GM15510 (cell line): Measurements from ENCODE around the gene KRT8.

Experiments
- POLR2A ChIP-seq: IDR thresholded peaks from 3 replicates; pipeline ENCODE4 v1.6.1; 2011; ENCODE audit warnings: borderline replicate concordance; ENCODE audit not compliant: insufficient read length; ENCODE audit errors: extremely low read depth

The KRT8 gene

DNA sequence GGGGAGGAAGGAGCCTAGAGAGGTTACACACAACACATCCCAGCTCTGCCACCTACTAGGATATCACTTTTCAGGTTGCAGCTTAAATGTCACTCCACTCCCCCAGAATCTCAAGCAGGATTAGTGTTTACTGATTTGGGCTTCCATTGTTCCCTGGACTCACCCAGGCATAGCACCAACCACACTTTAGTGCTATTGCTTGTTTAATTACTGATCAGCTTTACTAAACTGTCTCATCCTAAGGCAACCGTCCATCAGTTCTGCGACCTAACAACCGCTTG, 38.0 kb upstream of the KRT8 start:
- TF ChIP-seq POLR2A, result no peak

DNA sequence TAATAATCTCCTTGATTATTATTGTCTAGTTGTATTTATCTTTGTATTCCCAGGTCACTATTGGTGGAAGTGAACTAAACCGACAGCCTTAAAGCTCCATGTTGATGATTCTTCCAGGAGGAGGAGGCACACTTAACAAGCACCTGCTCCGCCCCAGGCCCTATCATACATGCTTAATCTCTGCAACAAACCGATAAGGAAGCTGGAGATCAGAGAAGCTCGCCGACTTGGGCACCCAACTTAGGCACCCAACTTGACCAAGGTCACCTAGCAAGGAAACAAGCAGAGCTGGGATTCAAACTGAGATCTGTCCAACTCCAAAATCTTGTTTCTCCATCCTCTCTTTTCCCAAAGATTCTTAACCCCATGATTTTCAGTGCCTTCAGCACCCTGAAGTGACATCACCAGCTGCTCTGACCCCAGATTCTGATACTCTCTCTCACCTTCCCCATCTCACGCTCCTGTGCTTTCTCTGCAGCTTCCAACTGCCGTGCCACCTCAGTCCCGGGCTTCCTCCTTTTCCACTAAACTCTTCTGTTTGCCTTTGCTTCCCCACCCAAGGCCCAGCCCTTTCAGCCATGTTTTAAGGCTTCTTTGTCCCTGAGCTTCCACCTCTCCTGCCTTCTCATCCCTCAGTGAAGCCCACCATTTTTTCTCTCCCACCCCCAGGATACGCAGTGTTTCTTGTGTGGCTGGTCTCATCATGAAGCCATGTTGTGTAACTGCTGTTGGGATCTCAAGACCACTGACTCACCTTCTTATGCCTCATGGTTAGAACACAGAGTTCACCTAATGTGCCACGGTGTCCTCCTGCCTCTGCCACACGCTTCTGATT, 37.4 kb upstream of the KRT8 start:
- TF ChIP-seq POLR2A, result no peak

DNA sequence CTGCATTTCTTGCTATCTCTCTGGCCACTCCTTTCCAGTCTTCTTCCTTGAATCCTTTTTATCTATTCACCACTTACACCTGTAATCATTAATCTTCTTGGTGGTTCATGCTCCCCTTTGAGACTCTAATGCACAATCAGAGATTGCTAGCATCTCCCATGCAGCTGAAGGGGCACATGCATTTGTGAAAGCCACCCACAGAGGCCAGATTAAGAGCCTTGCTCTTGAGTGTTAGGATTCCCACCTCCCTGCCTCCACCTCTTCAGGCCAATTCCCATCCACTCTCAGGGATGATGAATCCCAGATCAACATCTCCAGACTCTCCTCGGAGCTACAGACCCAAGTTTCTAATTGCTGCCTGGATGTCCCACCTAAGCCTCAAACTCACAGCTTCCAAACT, 24.7 kb upstream of the KRT8 start:
- TF ChIP-seq POLR2A, result no peak

DNA sequence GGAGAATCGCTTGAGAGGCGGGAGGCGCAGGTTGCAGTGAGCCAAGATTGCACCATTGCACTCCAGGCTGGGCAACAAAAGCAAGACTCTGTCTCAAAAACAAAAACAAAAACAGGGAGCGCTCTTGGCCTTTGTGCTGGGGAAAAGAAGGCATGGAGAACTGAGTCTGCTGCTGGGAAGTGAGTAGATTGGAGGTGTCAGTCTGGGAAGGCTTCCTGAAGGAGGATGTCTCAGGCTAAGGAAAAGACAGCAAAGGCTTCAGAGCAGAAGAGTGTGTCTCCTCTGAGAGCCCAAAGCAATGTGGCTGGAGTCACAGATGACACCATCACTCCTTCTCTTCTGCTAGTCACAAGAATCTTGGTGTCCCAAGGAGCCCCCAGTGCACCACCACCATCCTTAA, 23.1 kb upstream of the KRT8 start:
- no peak for TF ChIP-seq POLR2A

DNA sequence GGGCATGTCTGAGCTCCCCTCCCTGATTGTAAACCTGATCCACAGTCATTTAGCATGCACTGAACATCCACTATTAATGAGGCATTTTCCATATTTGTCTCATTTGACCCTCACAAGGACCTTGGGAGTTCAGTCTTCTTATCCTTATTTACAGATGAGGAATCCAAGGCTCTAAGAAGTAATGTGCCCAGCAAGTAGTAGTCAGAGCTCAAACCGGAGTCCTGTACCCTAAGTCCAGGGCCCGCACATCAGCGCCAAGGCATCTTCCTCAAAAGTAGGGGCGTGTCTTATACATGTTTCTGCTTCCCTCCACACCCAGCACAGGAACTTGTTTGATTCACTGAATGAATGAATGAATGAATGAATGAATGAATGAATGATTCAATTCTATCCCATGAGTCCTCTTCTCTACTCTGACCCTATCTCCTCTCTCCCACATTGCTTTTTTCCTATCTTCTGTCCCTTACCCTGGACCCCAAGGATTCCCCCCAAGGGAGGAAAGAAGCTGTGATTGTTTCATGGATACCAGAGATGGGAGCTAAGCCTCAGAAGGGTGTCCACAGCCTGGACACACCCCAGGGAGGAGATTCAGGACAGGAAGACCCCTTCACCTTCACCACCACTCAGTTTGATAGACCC, 21.8 kb upstream of the KRT8 start:
- no peak for TF ChIP-seq POLR2A

DNA sequence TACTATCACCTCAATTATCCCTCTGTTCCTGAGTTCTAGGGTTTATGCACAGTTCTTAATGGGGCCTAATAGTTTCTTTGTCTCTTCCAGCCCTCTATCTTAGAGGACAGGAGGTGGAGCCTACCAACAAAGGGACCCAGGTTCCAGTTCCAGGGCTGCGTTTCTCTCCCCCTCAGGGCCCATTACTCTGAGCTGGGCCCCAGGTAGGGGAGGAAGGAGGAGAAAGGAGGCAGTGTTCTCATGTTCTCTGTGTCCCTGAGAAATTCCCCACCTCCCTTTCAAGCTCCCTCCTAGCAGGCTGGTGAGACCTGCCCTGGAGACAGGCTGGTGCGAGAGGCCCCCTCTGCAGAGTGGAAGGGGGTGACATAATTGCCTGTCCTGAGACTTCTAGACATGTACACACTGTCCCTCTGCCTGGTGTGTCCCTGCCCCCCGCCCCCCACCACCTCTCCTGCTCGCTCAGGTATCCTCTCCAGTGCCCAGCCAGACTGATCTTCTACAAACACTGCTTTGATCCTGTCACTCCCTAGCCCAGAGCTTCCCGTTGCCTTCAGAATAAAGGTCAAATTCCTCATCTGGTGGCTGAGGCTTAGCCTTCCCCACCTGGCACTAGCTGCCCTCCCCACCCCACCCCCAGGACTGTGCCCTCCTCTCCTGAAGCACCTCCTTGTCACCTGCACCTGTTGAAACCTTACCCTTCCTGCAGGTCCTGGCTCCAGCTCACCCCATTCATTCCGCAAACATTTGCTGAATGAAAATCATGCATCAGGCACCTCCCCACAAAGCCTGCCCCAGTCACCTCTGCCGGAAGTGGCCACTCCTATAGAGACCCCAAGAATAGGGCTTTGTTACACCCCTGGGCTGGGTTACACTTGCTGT, 21.1 kb upstream of the KRT8 start:
- no peak for TF ChIP-seq POLR2A

DNA sequence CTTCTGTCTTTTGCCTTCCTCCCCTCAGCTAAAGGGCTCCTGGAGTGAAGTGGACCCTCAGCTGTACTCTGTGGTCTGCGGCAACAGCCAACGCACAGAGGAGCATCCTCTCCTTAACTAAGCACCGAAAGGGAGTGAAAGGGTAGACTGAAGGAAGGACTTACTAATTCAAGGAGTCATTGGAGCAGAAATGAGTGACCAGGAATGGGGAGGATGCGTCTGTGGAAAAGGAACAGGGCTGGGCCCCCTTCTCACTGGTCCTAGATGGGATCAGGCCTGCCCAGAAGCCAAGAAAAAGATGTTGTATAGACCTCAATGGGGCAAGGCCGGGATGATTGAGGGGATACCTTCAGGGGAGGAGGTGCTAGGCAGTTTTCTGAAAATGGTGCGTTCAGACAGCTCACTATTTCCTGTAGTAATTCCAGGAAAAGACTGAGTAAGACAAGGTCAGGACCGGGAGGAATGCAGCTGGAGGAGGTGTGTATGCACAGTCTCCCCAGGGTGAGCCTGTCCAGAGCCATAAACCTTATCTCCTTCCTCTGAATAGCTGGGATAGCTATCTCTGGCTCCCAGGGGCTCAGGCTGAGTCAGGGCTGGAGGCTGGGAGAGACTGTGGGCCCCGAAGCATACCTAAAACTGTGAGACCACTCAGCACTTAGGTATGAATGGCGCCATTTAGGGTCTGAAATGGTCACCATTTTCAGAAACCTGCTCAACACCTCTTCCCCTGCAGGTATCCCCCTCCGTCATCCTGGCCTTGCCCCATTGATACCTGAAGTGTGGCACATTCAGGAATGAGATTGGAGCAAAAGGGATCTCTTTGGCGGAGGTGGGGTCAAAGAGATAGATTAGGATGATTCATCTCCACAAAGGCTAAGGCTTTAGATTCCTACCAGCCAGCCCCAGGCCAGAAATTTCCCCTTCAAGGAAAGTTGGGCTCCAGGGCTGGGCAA, 20.2 kb upstream of the KRT8 start:
- no peak for TF ChIP-seq POLR2A

DNA sequence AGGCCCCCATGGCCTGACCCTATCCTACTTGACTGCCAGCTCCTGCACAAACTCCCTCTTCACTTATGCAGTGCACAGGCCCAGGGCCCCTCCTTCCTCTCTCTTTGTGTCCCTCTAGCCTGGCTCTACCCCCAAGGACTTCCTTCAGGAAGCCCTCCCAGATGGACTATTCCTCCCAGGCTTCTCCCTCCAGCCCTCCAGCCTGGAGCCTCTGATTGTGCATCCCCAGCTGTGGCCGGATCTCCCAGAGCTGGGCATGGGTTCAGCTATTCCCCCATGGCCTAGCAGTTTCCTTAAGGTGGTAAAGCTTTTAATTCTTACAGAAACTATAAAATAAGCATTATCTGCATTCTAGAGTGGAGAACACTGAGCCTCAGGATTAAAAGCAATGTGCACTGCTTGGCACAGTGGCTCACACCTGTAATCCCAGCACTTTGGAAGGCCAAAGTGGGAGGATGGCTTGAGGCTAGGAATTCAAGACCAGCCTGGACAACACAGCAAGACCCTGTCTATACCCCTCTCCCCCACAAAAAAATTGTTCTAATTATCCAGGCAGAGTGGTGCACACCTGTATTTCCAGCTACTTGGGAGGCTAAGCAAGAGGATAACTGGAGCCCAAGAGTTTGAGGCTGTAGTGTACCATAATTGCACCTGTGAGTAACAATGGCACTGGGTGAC, 16.8 kb upstream of the KRT8 start:
- TF ChIP-seq POLR2A, result no peak

DNA sequence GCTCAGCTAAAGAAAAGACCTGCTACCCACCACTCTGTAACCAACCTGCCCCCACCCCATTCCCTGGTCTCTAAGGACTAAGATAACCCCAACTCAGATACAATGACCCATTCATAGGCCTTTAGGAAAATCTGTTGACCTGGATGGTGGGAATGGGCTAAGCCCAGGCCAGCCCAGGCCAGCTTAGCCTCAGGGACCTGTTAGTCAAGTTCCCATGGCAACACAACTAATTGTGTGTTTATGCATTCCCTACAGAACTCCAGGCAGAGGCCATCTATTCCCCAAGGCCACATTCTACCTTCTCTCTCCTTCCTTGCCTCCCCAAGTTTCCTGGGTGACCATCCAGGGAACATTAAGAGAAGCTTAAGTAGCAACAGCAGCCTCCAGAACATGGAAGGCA, 16.1 kb upstream of the KRT8 start:
- no peak for TF ChIP-seq POLR2A

DNA sequence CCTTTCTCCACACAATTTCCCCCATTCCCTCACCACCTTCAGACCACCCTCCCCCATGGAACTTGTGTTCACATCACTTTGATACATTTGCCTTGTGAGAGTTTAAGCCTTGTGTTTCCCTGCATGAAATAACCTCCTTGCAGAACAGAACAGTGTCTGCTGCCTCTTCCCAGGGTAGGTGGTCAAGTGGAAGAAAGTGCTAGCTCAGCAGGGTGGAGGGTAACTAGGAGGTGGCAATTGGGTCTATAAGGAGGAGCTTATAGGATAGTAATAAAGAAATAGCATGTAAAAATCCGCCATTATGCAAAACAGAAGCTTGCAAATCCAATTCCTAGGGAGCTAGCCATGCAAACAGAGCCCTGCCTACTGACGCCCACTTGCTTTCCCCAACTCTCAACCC, 13.9 kb upstream of the KRT8 start:
- no peak for TF ChIP-seq POLR2A

DNA sequence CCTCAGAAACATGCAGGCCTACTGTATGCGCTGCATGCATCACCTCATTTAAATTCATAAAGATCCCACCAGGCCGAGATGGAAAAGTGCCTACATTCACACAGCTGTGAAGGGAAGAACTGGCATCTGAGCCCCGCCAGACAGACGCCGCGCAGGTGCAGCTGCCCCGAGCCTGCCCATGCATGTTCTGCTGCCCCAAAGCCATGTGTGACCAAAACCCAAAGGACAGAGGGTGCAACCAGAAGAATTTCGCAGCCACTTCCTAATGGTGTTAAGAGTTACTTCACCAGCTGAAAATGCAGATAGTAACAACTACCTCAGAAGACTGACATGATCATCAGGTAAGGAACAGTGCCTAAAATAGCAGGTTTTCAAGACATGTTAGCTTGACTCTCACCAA, 13.5 kb upstream of the KRT8 start:
- no peak for TF ChIP-seq POLR2A

DNA sequence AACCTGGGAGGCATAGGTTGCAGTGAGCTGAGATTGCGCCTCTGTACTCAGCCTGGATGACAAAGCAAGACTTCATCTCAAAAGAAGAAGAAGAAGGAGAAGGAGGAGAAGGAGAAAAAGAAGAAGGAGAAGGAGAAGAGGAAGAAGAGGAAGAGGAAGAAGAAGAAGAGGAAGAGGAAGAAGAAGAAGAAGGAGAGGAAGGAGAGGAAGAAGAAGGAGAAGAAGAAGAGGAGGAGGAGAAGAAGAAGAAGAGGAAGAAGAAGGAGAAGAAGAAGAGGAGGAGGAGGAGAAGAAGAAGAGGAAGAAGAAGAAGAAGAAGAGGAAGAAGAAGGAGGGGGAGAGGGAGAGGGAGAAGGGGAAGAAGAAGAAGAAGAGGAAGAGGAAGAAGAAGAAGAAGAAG, 12.9 kb upstream of the KRT8 start:
- no peak for TF ChIP-seq POLR2A

DNA sequence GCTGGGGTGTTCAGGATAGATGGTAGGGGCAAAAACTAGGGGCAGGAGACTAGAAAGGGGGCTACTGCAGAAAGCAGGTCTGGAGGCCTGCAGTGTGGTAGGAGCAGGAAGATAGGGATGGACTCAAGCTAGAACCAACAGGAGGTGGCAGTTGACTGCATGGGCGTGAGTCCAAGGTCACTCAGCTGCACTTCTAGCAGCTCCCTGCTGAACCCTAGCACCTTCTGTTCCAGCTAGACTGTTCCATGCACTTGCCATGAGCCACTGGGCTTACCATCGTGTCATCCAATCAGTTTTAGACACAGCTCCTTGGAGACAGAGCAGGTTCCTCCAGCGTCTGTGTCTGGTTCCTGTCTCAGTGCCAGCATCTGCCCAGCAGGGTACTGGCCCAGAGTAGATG, 11.3 kb upstream of the KRT8 start:
- no peak for TF ChIP-seq POLR2A

DNA sequence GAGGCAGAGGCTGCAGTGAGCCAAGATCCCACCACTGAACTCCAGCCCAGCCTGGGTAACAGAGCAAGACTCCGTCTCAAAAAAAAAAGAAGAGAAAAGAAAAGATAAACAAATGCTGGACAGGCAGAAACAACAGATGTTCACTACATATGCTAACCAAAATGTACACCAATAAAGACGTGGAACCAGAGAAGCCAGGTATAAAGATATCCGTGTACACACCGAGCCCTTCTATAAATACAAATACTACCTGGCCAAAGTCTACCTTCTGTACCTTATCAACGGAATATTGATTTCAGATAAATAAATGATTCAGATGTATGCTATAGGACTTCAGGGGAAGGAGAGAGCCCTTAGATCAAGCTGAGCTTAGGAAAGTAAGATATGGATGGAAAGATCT, 10.8 kb upstream of the KRT8 start:
- TF ChIP-seq POLR2A, result no peak
